ENCODE results near the gene MRPL17. TPM values are rescaled to one million over a fixed set of nuclear protein-coding genes. Genes with fewer than 3 reads are reported as not detected.

MRPL17 gene
- total RNA-seq, 1 experiment from 2014 or later = 75.0 TPM

DNA sequence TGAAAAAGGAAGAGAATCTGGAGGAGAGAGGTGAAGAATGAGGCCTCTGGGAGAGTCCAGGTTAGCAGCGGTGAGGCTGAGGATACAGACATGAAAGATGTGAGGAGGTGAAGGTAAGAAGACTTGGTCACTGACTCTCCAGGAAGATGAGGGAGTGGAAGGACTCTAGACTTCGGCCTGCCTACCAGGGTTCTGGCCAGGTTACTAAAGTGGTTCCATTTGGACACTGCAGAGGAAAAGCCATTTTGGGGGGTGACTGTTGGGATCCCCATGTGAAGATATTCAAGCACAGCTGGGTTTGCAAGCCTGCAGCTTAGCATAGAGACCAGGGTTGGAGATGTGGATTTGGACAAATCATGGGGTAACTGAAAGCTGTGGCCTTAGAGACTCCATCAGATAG is 35.3 kb downstream of the MRPL17 start:
- DNase-seq (ENCODE audit: low read depth, low spot score) (no peak), ATAC-seq (no peak)
- Histone ChIP-seq H3K9me2 (ENCODE audit: insufficient read depth) (no peaks in the 10 kb centered on the region), H3K36me3 (ENCODE audit: control insufficient read depth in 1 of 2, insufficient read depth in 2 of 2, low read length in 2 of 2) (no peaks in the 10 kb centered on the region), H3K4me1 (ENCODE audit: control insufficient read depth in 1 of 2, insufficient read depth in 2 of 2, low read length in 2 of 2) (peaks cover 0 to 7% of the 10 kb centered on the region in 2 experiments; a peak in 2 of 4 replicates), H2AFZ (ENCODE audit: low read depth, low read length, poor library complexity, severe bottlenecking) (no peak overlapping the region), H3K4me2 (ENCODE audit: low read length) (no peak overlapping the region), H3K27me3 (ENCODE audit: insufficient read depth, low read length) (peaks cover 32% of the 10 kb centered on the region; the same call in 1 of the 2 replicates), H4K20me1 (ENCODE audit: insufficient read depth) (no peaks in the 10 kb centered on the region), H3K79me2 (ENCODE audit: insufficient read depth, low read length) (no peaks in the 10 kb centered on the region), H3K4me3 (replicated peaks in 1 of 2; ENCODE audit: low read depth in 1 of 2, low read length in 2 of 2) (no peak overlapping the region), H3K27ac (ENCODE audit: low read depth, low read length) (no peak overlapping the region), H3K9me3 (ENCODE audit: control insufficient read depth in 1 of 2, insufficient read depth in 1 of 2, low read depth in 1 of 2, low read length in 2 of 2) (no peaks in the 10 kb centered on the region), H3K9ac (ENCODE audit: low read length) (no peak overlapping the region)
- ChIA-PET POLR2A (no interaction called here), RAD21 (ENCODE audit: low non-redundant PET in 1 of 2, low total read pairs in 2 of 2, uncharacterized antibody in 2 of 2, unreplicated experiment in 2 of 2) (no interaction called here), CTCF (no interaction called here)
- no TSS peak for BruUV-seq (replicated peaks)
- TF ChIP-seq, protein P1, sequence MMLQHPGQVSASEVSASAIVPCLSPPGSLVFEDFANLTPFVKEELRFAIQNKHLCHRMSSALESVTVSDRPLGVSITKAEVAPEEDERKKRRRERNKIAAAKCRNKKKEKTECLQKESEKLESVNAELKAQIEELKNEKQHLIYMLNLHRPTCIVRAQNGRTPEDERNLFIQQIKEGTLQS (IDR thresholded peaks at IDR 0.05) = no peak
- TF ChIP-seq ZNF274 (IDR thresholded peaks at IDR 0.05; ENCODE audit: low read depth, low read length) (no peak), SRF (IDR thresholded peaks at IDR 0.05; ENCODE audit: low read depth) (no peak), EZH2 (IDR thresholded peaks at IDR 0.05) (no peak), SIN3A (IDR thresholded peaks at IDR 0.05; ENCODE audit: low read depth) (no peak), EGR1 (IDR thresholded peaks at IDR 0.05; ENCODE audit: low read depth) (no peak), TCF7L2 (IDR thresholded peaks at IDR 0.05; ENCODE audit: borderline replicate concordance, extremely low read depth, insufficient read depth, insufficient read length) (no peak), FOSL1 (IDR thresholded peaks at IDR 0.05; ENCODE audit: low read depth) (no peak)
- TF ChIP-seq, protein P2, sequence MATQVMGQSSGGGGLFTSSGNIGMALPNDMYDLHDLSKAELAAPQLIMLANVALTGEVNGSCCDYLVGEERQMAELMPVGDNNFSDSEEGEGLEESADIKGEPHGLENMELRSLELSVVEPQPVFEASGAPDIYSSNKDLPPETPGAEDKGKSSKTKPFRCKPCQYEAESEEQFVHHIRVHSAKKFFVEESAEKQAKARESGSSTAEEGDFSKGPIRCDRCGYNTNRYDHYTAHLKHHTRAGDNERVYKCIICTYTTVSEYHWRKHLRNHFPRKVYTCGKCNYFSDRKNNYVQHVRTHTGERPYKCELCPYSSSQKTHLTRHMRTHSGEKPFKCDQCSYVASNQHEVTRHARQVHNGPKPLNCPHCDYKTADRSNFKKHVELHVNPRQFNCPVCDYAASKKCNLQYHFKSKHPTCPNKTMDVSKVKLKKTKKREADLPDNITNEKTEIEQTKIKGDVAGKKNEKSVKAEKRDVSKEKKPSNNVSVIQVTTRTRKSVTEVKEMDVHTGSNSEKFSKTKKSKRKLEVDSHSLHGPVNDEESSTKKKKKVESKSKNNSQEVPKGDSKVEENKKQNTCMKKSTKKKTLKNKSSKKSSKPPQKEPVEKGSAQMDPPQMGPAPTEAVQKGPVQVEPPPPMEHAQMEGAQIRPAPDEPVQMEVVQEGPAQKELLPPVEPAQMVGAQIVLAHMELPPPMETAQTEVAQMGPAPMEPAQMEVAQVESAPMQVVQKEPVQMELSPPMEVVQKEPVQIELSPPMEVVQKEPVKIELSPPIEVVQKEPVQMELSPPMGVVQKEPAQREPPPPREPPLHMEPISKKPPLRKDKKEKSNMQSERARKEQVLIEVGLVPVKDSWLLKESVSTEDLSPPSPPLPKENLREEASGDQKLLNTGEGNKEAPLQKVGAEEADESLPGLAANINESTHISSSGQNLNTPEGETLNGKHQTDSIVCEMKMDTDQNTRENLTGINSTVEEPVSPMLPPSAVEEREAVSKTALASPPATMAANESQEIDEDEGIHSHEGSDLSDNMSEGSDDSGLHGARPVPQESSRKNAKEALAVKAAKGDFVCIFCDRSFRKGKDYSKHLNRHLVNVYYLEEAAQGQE (IDR thresholded peaks at IDR 0.05; ENCODE audit: low read depth) = no peak
- TF ChIP-seq, protein P3, sequence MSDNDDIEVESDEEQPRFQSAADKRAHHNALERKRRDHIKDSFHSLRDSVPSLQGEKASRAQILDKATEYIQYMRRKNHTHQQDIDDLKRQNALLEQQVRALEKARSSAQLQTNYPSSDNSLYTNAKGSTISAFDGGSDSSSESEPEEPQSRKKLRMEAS (IDR thresholded peaks at IDR 0.05) = no peak
- intact Hi-C loops (cut with micrococcal nuclease) = no loop called here
